ENCODE measurements around the gene LAS1L. TPM values are rescaled to one million over a fixed set of nuclear protein-coding genes. Genes with fewer than 3 reads are reported as not detected.

The LAS1L gene
- total RNA-seq, 1 experiment from 2014 or later, result 72.9 TPM

- H4K20me1 ChIP-seq (ENCODE audit: control insufficient read depth, insufficient read depth, insufficient read length), result no peaks in the 10 kb centered on the region
- H3K36me3 Mint-ChIP-seq (ENCODE audit: insufficient read depth in 1 of 3, low read depth in 3 of 3), result peaks cover 6 to 25% (median 8%) of the 10 kb centered on the region in 3 experiments; a peak in 6 of 7 replicates
- no peak for TF ChIP-seq CTCF (conservative IDR thresholded peaks at IDR 0.05)
- H2AFZ ChIP-seq (ENCODE audit: low read length), result no peak overlapping the region
- no peak overlapping the region for H3K4me2 ChIP-seq (ENCODE audit: insufficient read depth, insufficient read length, low read length)
- no peak overlapping the region for H3T11ph ChIP-seq (ENCODE audit: low read length)
- no peak overlapping the region for H3K27ac ChIP-seq (ENCODE audit: insufficient read length, low read depth, low read length)
- no peak overlapping the region for H3K56ac ChIP-seq (ENCODE audit: insufficient read length, low read depth, low read length)
- no peak overlapping the region for H3K4me3 Mint-ChIP-seq
- H2BK12ac ChIP-seq (ENCODE audit: insufficient read length, low read depth, low read length), result no peak overlapping the region
- peaks cover 60 to 61% of the 10 kb centered on the region in 2 experiments for H3K9me3 Mint-ChIP-seq
- no peak overlapping the region for H3K23ac ChIP-seq (ENCODE audit: insufficient read length, low read depth, low read length)
- no peak overlapping the region for H3K9ac ChIP-seq (ENCODE audit: extremely low read depth, insufficient read length, low read length)
- no peak overlapping the region; the same call in 1 of the 2 replicates for H3K14ac ChIP-seq (ENCODE audit: insufficient read depth, low read length)
- no peaks in the 10 kb centered on the region for H3K27me3 ChIP-seq (ENCODE audit: insufficient read depth, low read length)
- DNase-seq, result no peak
- no peak overlapping the region for H2BK120ac ChIP-seq (ENCODE audit: low read depth, low read length, poor library complexity, severe bottlenecking)
- H3K23me2 ChIP-seq (ENCODE audit: insufficient read length, low read depth, low read length, poor library complexity, severe bottlenecking), result no peaks in the 10 kb centered on the region
- no peak overlapping the region for H3K18ac ChIP-seq (ENCODE audit: insufficient read length, low read depth, low read length)
- no peaks in the 10 kb centered on the region for H3K79me2 ChIP-seq (ENCODE audit: insufficient read depth, low read length)
- no peak overlapping the region for H4K5ac ChIP-seq (ENCODE audit: insufficient read length, low read depth, low read length)
- H2AK5ac ChIP-seq (ENCODE audit: insufficient read length, low read length), result no peak overlapping the region
- no peak overlapping the region for H2BK5ac ChIP-seq (ENCODE audit: insufficient read length, low read length)
- H3K79me1 ChIP-seq (ENCODE audit: insufficient read depth, low read depth, low read length, poor library complexity, severe bottlenecking), result no peaks in the 10 kb centered on the region
- H3K4ac ChIP-seq (ENCODE audit: low read depth, low read length), result no peak overlapping the region
- H3K4me1 Mint-ChIP-seq, result peaks cover 5 to 8% of the 10 kb centered on the region in 2 experiments
- peaks cover 15% of the 10 kb centered on the region for H3K9me3 ChIP-seq (ENCODE audit: control insufficient read depth, low read depth, low read length)
- H3K27ac Mint-ChIP-seq, result no peak overlapping the region
- no CpG with 5 or more reads among the region's 11 CpGs for WGBS (ENCODE audit: extremely low coverage, insufficient read length, low lambda C conversion rate)
- no peak overlapping the region for H2BK15ac ChIP-seq (ENCODE audit: low read depth, low read length)
- no peak overlapping the region for H2BK20ac ChIP-seq (ENCODE audit: low read depth, low read length, poor library complexity, severe bottlenecking)
- no peaks in the 10 kb centered on the region for H3K4me1 ChIP-seq (ENCODE audit: insufficient read depth, low read length)
- no peaks in the 10 kb centered on the region; the same call in 1 of the 2 replicates for H3K27me3 Mint-ChIP-seq (ENCODE audit: low read depth)
- no peak overlapping the region for H4K91ac ChIP-seq (ENCODE audit: insufficient read length, low read depth, low read length)
- H4K8ac ChIP-seq (replicated peaks; ENCODE audit: insufficient read length, low read depth, low read length), result no peak overlapping the region
These were observed 32.0 kb downstream of the LAS1L start for GRCh38 chrX:65502618-65503017.

All from H9 (cell line).